ENCODE measurements around the gene GABARAPL1.

Gene GABARAPL1

DNA sequence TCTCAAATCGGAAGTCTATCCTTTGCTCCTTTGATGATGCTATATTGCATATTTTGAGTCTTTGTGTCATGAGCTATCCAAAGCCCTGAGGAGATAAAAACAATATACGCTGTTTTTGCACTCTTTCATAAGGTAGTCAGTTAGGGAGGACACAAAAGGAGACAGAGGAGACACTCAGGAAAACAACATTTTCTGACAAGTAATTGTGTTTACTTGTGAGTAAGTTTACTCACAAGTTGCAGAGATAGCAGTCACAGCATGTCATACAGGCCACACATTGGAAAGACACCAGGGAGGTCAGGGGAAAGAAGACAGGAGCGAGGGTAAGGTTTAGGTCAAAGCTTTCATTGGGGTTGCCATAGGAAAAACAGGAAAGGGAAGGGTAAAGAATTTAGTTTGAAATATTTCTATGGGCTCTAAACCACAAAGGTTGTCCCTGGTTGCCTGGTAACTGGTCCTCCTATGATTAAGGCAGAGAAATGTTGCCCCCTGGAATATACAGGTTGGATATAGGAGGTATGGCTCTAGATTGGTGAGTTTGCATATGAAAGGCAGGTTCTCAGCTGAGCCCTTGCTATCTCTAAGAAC lies 7.4 kb upstream of the GABARAPL1 start:
- no peak for DNase-seq (ENCODE audit: extremely low read depth, low read depth)
- TF ChIP-seq, protein P1, sequence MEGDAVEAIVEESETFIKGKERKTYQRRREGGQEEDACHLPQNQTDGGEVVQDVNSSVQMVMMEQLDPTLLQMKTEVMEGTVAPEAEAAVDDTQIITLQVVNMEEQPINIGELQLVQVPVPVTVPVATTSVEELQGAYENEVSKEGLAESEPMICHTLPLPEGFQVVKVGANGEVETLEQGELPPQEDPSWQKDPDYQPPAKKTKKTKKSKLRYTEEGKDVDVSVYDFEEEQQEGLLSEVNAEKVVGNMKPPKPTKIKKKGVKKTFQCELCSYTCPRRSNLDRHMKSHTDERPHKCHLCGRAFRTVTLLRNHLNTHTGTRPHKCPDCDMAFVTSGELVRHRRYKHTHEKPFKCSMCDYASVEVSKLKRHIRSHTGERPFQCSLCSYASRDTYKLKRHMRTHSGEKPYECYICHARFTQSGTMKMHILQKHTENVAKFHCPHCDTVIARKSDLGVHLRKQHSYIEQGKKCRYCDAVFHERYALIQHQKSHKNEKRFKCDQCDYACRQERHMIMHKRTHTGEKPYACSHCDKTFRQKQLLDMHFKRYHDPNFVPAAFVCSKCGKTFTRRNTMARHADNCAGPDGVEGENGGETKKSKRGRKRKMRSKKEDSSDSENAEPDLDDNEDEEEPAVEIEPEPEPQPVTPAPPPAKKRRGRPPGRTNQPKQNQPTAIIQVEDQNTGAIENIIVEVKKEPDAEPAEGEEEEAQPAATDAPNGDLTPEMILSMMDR (IDR thresholded peaks at IDR 0.05; ENCODE audit: low read depth, low read length) = no peak

DNA sequence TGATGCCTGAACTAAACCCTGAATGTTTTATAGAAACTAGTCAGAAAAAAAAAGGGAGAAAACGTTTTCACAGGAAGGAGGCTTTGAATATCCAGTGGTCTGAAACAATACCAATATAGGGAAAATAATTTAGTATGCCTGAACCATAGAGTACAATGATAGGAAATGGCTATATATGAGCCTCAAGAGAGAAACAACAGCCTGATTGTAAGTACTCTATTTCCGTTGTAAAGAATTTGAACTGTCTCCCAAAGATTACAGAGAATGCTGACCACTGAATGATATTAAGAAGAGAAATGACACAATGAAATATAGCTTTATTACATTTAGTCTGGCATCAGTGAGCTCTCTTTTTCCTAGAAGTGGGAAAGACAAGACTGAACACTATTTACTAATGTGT lies 5.5 kb upstream of the GABARAPL1 start:
- DNase-seq (ENCODE audit: extremely low read depth, low read depth) = no peak
- TF ChIP-seq, protein P1 (IDR thresholded peaks at IDR 0.05; ENCODE audit: low read depth, low read length) = no peak

DNA sequence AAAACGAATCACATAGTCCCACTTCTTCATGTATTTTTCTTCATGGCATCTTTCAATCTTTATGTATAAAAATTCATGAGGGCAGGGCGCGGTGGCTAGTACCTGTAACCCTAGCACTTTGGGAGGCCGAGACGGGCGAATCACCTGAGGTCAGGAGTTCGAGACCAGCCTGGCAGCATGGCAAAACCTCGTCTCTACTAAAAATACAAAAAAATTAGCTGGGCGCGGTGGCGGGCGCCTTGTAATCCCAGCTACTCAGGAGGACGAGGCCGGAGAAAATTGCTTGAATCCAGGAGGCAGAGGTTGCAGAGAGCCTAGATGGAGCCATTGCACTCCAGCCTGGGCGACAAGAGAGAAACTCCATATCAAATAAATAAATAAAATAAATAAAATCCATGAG lies 2.5 kb upstream of the GABARAPL1 start:
- TF ChIP-seq, protein P1 (IDR thresholded peaks at IDR 0.05; ENCODE audit: low read depth, low read length) = no peak
- DNase-seq (ENCODE audit: extremely low read depth, low read depth) = no peak

DNA sequence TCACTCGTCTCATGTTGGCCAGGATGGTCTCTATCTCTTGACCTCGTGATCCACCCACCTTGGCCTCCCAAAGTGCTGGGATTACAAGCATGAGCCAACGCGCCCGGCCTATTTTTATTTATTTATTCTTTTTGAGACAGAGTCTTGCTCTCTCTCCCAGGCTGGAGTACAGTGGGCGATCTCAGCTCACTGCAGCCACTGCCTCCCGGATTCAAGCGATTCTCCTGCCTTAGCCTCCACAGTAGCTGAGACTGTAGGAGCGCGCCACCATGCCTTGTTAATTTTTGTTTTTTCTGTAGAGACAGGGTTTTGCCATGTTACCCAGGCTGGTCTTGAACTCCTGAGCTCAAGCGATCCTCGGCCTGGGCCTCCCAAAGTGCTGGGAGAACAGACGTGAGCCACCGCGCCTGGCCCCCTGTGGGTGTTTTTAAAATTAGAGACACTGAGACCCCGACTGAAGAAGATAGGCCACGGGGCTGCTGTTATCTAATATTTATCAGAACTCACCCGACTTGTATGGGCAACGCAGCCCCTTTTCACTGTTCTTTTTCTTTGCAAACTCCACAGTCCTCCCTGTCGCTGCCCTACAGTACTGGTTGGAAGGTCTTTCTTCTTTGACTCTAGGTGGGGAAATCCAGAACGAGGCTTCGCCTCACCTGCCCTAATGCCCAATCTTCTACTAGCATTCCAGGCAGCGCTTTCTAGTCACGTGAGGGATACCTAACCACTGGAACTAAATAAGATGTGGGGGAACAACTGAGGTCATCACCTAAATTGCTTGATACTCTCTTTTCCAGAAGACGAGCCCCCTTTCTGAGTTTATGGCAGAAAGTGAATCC lies 1.4 kb upstream of the GABARAPL1 start:
- DNase-seq (ENCODE audit: extremely low read depth, low read depth) = no peak
- TF ChIP-seq, protein P1 (IDR thresholded peaks at IDR 0.05; ENCODE audit: low read depth, low read length) = no peak

DNA sequence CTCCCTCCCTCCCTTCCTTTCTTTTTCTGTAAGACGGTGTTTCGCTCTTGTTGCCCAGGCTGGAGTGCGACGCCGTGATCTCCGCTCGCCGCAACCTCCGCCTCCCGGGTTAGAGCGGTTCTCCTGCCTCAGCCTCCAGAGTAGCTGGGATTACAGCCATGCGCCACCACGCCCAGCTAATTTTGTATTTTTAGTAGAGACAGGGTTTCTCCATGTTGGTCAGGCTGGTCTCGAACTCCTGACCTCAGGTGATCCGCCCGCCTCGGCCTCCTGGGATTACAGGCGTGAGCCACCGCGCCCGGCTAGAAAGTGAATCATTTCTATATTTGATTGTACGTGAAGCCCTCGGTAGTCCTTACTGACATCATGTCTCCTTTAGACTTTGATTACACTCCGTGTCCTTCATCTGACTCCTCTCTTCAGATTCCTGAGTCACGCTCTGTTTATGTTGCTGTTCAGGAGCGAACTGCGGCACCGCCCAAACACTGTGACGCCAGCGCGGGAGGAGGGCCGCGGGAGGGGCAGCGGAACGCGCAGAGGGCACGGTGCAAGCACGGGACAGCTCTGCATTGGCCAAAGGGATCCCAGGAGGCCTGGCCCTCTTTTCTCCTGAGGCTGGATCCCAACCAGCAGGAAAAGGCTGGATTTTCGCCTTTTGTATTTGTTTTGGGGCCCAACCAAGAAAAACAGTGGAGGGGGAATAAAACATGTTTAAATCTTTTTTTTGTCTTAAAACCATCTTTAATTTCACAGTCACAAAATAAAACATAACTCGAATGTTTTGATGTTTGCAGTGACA lies 538 bp upstream of the GABARAPL1 start:
- TF ChIP-seq, protein P1 (IDR thresholded peaks at IDR 0.05; ENCODE audit: low read depth, low read length) = no peak
- DNase-seq (ENCODE audit: extremely low read depth, low read depth) = peak; percentile 97

DNA sequence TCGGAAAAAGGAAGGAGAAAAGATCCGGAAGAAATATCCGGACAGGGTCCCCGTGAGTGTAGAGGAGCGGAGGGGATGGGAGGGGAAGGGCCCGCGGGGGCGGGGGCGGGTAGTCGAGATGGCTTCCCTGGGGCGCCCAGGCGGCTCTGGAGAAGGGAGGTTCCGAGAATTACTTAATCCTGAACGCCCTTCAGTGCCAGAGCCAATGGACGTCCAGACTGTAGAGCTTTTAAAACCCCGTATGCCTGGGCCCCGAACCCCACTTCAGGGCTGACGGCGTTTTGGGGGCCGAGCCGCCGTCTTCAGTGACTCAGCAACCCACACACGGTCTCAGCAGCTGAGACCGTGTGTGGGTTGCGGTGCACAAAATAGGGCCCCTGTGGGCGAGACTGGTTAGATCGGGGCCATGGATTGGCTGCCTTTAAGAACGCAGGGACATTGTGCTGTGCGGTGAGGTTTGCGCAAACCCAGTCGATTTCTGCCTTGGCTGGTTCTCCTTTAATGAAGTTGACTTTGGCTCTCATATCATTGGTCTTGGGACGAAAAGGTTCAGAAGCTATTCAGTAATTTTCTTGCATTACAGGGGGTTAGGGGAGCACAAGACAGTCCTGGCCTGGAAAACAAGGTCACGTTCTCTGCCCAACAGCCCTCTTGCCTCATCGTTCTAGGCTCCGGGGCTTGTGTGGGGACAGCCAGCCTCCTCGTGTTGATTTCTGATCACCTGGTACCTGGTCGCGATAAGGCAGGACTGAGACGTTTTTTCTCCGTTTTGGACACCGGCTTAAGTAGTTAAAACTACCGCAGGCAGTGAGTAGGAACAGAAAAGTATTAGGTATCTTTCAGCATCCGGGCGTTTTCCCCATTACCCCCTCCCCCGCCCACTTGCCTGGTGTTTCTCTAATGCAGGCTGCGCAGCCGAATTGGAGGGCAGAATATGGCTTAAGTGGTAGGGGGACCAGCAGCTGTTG lies 775 bp downstream of the GABARAPL1 start:
- DNase-seq (ENCODE audit: extremely low read depth, low read depth) = peak; percentile 68

More for the DNA sequence above, 775 bp downstream of the GABARAPL1 start:
- TF ChIP-seq, protein P1 (IDR thresholded peaks at IDR 0.05; ENCODE audit: low read depth, low read length) = no peak

Measured in AG09319 (cell line).